ENCODE results near the gene SLC25A22. TPM values are rescaled to one million over a fixed set of nuclear protein-coding genes. Genes with fewer than 3 reads are reported as not detected.

SLC25A22 gene
- polyA plus RNA-seq, 1 of the 3 experiments (the other 2 are of a cell fraction), result 50.9 TPM

GRCh38 chr11:794766-795633 is 3.1 kb downstream of the SLC25A22 start:
- Histone ChIP-seq H3K4me1 (ENCODE audit: control insufficient read depth in 1 of 2, insufficient read depth in 2 of 2, low read depth in 1 of 2, low read length in 1 of 2) (peaks cover 8 to 40% of the 10 kb centered on the region in 2 experiments; a peak in 2 of 4 replicates), H3K9me3 (no peaks in the 10 kb centered on the region), H3K36me3 (replicated peaks in 1 of 2; ENCODE audit: control insufficient read depth in 1 of 2, insufficient read depth in 2 of 2, low read length in 1 of 2) (peaks cover 0 to 37% of the 10 kb centered on the region in 2 experiments), H3K27ac (ENCODE audit: low read depth in 2 of 2, low read length in 1 of 2) (no peak overlapping the region; a peak in 1 of 4 replicates), H3F3A (replicated peaks; ENCODE audit: insufficient read depth) (peaks cover 18% of the 10 kb centered on the region), H3K4me3 (ENCODE audit: low read depth in 2 of 2, low read length in 1 of 2) (peak overlapping the region; percentile 60 to 90; a peak in 2 of 4 replicates), H3K27me3 (ENCODE audit: insufficient read depth) (no peaks in the 10 kb centered on the region), H3K9me2 (no peaks in the 10 kb centered on the region), H3K9ac (peak overlapping the region; percentile 76), H3K4me2 (peak overlapping the region; percentile 100), H4K20me1 (ENCODE audit: insufficient read depth) (no peaks in the 10 kb centered on the region), H3K79me2 (ENCODE audit: insufficient read depth) (peaks cover 20% of the 10 kb centered on the region), H2AFZ (ENCODE audit: low read depth) (no peak overlapping the region)
- CTCF ChIA-PET, result interaction anchor here (0.8 to 6.3 kb wide), 4 partner anchors 11 to 157 kb away, joined by 3 to 43 read pairs (median 6); no protein-coding TSS in a partner anchor
- POLR2A ChIA-PET, result interaction anchor here (2.5 kb wide), 1 partner anchor 9 kb away, joined by 8 read pairs; no protein-coding TSS in a partner anchor
- no peak for DNase-seq
- 92% methylated on average over 25 of the region's 38 CpGs for WGBS (ENCODE audit: low lambda C conversion rate)
- TF ChIP-seq RCOR1 (IDR thresholded peaks at IDR 0.05; ENCODE audit: low read length) (no peak), ELF1 (IDR thresholded peaks at IDR 0.05) (no peak), FOXM1 (IDR thresholded peaks at IDR 0.05; ENCODE audit: low read depth) (no peak), PBX3 (IDR thresholded peaks at IDR 0.05) (no peak), USF2 (IDR thresholded peaks at IDR 0.05; ENCODE audit: borderline replicate concordance, low read depth, low read length) (no peak), TEAD4 (IDR thresholded peaks at IDR 0.05; ENCODE audit: borderline replicate concordance, insufficient read depth) (no peak), RAD21 (IDR thresholded peaks at IDR 0.05; ENCODE audit: low read length) (no peak), CHD2 (IDR thresholded peaks at IDR 0.05; ENCODE audit: low read length, partially characterized antibody) (no peak), NFIC (IDR thresholded peaks at IDR 0.05; ENCODE audit: borderline replicate concordance) (no peak), FOXJ3 (CRISPR knock-in tag; IDR thresholded peaks at IDR 0.05) (no peak), GABPA (IDR thresholded peaks at IDR 0.05; ENCODE audit: low read depth) (no peak)

- Histone ChIP-seq H3K9me2 (no peaks in the 10 kb centered on the region), H4K20me1 (ENCODE audit: insufficient read depth) (no peaks in the 10 kb centered on the region), H2AFZ (ENCODE audit: low read depth) (no peak overlapping the region), H3K36me3 (replicated peaks in 1 of 2; ENCODE audit: control insufficient read depth in 1 of 2, insufficient read depth in 2 of 2, low read length in 1 of 2) (peaks cover 0 to 30% of the 10 kb centered on the region in 2 experiments), H3K27me3 (ENCODE audit: insufficient read depth) (no peaks in the 10 kb centered on the region), H3K9me3 (no peaks in the 10 kb centered on the region), H3F3A (replicated peaks; ENCODE audit: insufficient read depth) (peaks cover 18% of the 10 kb centered on the region), H3K4me3 (ENCODE audit: low read depth in 2 of 2, low read length in 1 of 2) (no peak overlapping the region), H3K9ac (no peak overlapping the region), H3K79me2 (ENCODE audit: insufficient read depth) (peaks cover 20% of the 10 kb centered on the region), H3K4me2 (no peak overlapping the region), H3K27ac (ENCODE audit: low read depth in 2 of 2, low read length in 1 of 2) (no peak overlapping the region; a peak in 1 of 4 replicates), H3K4me1 (ENCODE audit: control insufficient read depth in 1 of 2, insufficient read depth in 2 of 2, low read depth in 1 of 2, low read length in 1 of 2) (peaks cover 8 to 45% of the 10 kb centered on the region in 2 experiments; a peak in 2 of 4 replicates)
- 92% methylated on average over 23 of the region's 31 CpGs for WGBS (ENCODE audit: low lambda C conversion rate)
- no peak for DNase-seq
- POLR2A ChIA-PET, result interaction anchor here (0.9 to 2.5 kb wide), 3 partner anchors 10 to 17 kb away, joined by 3 to 8 read pairs (median 3); partner anchors contain the start of genes GATD1 and RPLP2
- CTCF ChIA-PET, result interaction anchor here (0.8 to 6.3 kb wide), 3 partner anchors 10 to 156 kb away, joined by 3 to 43 read pairs (median 7); no protein-coding TSS in a partner anchor
- TF ChIP-seq EP300 (IDR thresholded peaks at IDR 0.05; ENCODE audit: borderline replicate concordance in 1 of 2, low read depth in 1 of 2, low read length in 1 of 2), result 0 out of 4 replicates have a peak, but pooled peaks of 1 of the 2 experiments have one; percentile 10
- TF ChIP-seq USF1 (IDR thresholded peaks at IDR 0.05; ENCODE audit: borderline replicate concordance, low read depth), result no peak
- no peak for TF ChIP-seq YY1 (IDR thresholded peaks at IDR 0.05; ENCODE audit: low read depth)
- no peak for TF ChIP-seq JUND (IDR thresholded peaks at IDR 0.05)
- no peak for TF ChIP-seq POLR2AphosphoS5 (IDR thresholded peaks at IDR 0.05; ENCODE audit: low read depth, low read length)
- TF ChIP-seq FOSL2 (IDR thresholded peaks at IDR 0.05; ENCODE audit: borderline replicate concordance, low read depth), result no peak
These were observed 3.9 kb downstream of the SLC25A22 start for GRCh38 chr11:794013-794765.
